Amygdala (tissue), 56 donors: ENCODE data around the gene RFC3.

Experiments used
- DNase-seq, 56 donors: peaks; one replicate each; lab custom pipeline; 2025; lab: John Stamatoyannopoulos, UW

Gene RFC3

DNA sequence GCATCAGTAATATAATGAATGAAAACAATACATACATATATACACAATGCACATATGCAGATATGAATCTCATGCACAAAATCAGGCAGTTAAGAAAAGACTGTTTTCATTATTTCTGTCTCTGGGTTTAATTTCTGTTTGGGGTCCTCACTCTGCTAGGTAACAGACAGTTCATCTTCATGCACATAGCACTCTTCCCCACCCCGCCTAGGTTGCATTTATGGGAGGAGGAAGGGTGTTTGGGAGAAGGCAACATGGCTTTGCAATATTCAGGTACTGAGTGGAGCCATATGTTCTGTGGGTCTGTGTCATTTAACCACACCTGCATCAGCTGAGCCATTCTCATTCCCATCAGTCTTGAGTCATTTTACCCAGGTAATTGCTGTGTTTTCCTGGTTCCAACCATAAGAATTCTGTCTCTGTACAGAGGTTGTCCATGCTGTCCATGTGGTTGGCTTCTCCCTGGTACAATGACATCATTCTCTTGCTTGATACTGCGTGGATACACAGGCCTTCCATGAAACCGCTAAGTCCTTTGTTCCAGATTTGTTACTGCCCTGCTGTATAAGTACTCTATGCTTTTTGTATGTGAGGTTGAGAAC is 45.3 kb downstream of the RFC3 start:
- DNase-seq = no peak

GRCh38 chr13:33865945-33866344 is 48.0 kb downstream of the RFC3 start:
- no peak for DNase-seq

- DNase-seq = no peak
Observed at GRCh38 chr13:33867472-33867871, 49.5 kb downstream of the RFC3 start.

GRCh38 chr13:33868343-33868994 is 50.5 kb downstream of the RFC3 start:
- DNase-seq = no peak

GRCh38 chr13:33869005-33869404 is 51.1 kb downstream of the RFC3 start:
- no peak for DNase-seq

DNA sequence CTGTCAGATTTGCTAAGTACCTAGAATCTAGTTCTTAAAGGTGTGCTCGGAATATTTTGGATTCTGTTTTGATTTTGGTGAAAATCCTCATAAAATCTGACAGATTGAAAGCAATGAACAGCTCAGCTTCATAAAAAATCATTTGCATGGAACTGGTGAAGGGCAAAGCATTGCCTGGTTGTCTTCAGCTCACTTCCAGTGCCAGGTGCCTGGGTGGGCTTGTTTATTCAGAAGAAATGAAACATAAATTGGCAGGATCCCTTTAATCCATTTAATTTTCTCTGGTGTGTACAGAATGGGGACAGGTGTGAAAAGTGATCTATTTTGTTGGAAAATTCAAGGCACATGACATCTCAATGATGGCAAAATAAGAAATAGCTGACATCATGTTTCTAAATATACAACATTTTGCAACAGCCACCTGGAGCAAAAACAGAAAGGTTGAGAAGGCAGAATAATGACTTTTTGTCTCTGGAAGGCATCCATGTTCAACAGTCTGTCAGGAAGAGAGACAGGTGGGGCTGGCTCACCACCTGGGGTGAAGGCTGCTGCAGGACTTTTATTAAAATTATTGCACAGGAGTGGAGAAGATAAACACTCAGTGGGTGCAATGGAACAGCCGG is 52.2 kb downstream of the RFC3 start:
- DNase-seq = no peak

- no peak for DNase-seq
Observed at GRCh38 chr13:33871207-33872004, 53.5 kb downstream of the RFC3 start.

- no peak for DNase-seq
Observed at GRCh38 chr13:33872005-33872351, 54.0 kb downstream of the RFC3 start.

DNA sequence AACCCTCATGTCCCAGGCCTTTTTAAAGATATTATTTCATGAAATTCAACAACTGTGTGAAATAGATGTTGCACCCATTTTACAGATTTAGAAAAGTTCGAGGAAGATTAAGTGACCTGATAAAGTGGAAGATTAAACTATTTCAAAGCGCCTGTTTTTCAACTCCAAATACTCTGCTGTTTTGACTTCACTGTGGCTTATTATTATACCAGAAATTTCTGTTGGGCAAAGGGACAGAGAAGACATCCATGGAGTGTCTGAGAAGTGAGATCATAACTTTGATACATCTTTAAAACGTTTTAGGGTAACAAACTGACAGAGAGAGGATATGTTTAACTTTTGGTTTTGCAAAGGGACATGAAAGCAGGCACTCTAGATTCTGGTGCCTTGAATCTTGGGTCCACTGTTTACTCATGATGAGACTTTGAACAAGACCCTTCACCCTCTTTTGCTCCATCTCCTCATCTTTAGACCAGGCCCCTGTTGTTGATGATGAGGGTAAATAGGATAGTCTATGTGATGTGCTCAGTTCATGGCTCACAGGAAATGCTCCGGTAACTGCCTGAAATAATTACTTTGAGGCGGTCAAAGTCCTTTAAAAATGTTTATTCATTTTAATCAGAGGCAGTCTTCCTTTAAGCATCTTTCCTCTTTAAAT is 55.4 kb downstream of the RFC3 start:
- no peak for DNase-seq

- DNase-seq = no peak
Observed at GRCh38 chr13:33874871-33875270, 56.9 kb downstream of the RFC3 start.

DNA sequence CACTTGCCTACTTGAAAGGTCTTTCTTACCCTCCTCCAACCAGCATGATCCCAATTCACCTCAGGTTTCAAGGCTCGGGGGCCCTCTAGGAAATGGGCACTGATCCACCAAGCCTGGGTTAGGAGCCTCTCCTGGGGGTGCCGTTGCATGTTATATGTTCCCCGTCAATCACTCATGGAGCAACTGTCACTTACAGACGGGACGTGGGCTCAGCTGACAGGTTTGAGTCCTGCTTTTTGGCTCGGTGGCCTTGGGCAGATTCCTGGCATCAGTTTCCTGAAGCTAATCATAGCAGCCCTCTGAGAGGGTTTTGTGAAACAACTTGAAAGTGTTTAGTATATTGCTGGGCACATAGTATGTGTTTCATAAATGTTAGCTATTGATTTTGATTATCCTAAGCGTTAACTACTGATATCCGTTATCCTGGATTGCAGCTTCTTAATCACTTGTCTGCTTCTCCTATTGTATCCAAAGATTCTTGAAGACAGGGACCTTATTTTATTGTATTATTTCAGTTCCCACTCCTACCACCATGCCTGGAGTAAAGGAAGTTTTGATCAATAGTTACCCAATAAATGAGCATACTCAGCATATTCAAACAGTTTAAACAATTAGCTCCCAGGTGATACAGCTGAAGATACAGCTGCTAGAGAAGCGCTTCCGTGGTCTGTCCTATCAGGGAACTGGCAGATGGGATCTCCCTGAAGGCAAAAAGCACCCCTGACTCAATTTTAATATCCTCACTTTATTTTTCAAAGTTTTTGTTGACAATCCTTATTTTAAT is 57.9 kb downstream of the RFC3 start:
- no peak for DNase-seq

- no peak for DNase-seq
Observed at GRCh38 chr13:33876716-33877394, 58.9 kb downstream of the RFC3 start.

- DNase-seq = no peak
Observed at GRCh38 chr13:33879118-33879517, 61.2 kb downstream of the RFC3 start.

DNA sequence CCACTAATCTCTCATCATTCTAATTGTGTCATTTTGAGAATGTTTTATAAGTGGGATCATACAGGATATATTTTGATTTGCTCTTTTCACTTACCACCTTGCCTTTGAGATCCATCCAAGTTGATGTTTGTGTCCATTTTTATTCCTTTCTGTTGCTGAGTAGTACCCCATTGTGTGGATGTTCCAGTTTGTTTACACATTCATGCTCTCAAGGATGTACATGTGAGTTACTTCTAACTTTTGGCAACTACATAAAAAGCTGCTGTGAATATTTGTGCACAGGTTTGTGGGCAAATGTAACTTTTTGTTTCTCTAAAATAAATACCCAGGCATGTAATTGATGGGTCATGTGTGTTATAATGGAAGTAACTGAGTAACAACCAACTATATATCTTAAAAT is 64.9 kb downstream of the RFC3 start:
- no peak for DNase-seq

DNA sequence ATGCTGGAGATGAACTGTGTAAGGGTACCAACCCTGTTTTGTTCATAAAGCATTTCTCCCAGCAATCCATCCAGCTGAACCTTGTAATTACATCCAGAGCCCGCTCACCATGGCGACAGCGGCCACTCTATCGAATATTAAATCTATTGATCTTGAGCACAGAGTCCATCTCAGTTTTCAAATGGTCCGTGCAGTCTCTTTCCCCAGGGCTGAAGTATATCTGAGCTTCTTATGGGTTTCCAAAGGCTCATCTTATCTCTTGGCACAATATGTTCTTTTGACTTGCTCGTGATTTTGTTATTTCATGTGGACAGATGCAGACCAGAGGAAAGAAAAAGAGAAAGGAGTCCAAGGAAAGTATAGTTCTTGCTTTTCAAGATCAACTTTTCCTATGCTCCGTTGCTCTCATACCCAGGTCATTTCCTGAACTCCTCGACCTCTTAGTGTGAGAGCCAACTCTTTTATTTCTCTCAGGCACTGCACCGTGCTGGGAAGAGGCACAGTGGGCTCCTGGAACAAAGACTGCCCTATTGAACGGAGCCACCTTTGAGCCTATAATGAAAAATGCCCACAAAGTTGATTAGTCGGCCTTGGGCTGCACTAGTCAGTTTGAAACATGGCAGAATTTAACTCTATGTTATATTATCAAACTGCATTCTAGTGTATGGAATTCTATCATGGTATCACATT is 66.7 kb downstream of the RFC3 start:
- DNase-seq = no peak
